Neural crest cell (in vitro differentiated cells): ENCODE data around the gene AEBP1. TPM values are rescaled to one million over a fixed set of nuclear protein-coding genes. Genes with fewer than 3 reads are reported as not detected.

ENCODE experiments used
- DNase-seq: peaks from one replicate; pipeline ENCODE4 v3.0.0; 2021; ENCODE audit warnings: low read depth, mixed read lengths, low spot score
- H3K27ac Mint-ChIP-seq: one replicate; pipeline ENCODE4 v1.8.0; 2021; ENCODE audit warnings: mild to moderate bottlenecking, mixed read lengths; ENCODE audit not compliant: unreplicated experiment
- H3K27me3 Mint-ChIP-seq: 2 replicates; pipeline ENCODE4 v1.8.0; 2021; ENCODE audit warnings: low read depth, mild to moderate bottlenecking, mixed read lengths
- H3K36me3 Mint-ChIP-seq: 2 replicates; pipeline ENCODE4 v1.8.0; 2021; ENCODE audit warnings: low read depth, mild to moderate bottlenecking, mixed read lengths
- H3K4me1 Mint-ChIP-seq: 2 replicates; pipeline ENCODE4 v1.8.0; 2021; ENCODE audit warnings: mixed read lengths
- H3K4me3 Mint-ChIP-seq: one replicate; pipeline ENCODE4 v1.8.0; 2021; ENCODE audit warnings: mild to moderate bottlenecking, mixed read lengths
- H3K9me3 Mint-ChIP-seq: 2 replicates; pipeline ENCODE4 v1.8.0; 2021; ENCODE audit warnings: mixed read lengths
- CTCF ChIP-seq: fragments of 200-600 bp; sonication (generic); conservative IDR thresholded peaks from 2 replicates; pipeline ENCODE4 v1.5.0; 2021; ENCODE audit warnings: antibody characterized with exemption, mild to moderate bottlenecking
- total RNA-seq: library from RNA; stranded (reverse); gene quantifications from 2 replicates; pipeline ENCODE4 v1.2.1, GENCODE V29; 2021

AEBP1 gene
- total RNA-seq, 1 donor from 2014 or later = 72.6 TPM

GRCh38 chr7:44101966-44102845 lies 1.9 kb upstream of the AEBP1 start:
- DNase-seq = no peak
- H3K9me3 Mint-ChIP-seq = no peaks in the 10 kb centered on the region
- peak overlapping the region; percentile 81 for H3K4me3 Mint-ChIP-seq
- H3K4me1 Mint-ChIP-seq = peaks cover 22% of the 10 kb centered on the region
- H3K36me3 Mint-ChIP-seq = peaks cover 2% of the 10 kb centered on the region
- no peak overlapping the region for H3K27ac Mint-ChIP-seq
- no peaks in the 10 kb centered on the region for H3K27me3 Mint-ChIP-seq
- no peak for TF ChIP-seq CTCF

DNA sequence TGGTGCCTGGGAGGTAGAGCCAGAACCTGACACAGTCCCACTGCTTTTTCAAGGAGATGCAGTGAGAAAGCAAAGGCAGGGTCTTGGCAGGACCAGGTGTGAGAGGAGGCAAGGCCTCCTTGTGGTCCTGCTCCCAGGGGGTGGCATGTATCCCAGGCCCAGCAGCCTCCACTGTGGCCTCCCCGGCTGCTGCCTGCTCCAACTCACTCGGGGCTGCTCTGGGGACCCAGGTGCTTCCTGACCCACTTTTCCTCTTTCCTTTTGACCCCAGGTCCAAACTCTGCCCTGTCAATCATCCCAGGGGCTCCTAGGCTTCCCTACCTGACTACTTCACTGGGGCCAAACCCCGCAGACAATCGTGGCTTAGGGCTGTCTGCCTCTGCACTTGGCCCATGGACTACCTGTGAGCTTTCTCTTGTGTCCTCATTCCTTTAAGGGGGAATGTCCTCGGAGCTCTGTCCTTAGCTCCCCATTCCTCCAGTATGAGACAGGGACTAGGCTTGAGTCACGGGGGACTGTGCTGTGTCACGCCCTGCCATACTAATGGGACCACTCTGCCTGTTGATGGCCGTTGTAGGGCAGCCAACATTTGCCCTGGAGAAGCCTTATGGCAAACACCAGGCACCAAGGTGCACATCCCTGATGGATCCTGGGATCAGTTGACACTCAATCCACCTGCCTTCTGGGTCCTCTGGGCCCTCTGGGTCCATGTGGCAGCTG lies 1.1 kb upstream of the AEBP1 start:
- Mint-ChIP-seq H3K4me1 (peaks cover 22% of the 10 kb centered on the region), H3K9me3 (no peaks in the 10 kb centered on the region), H3K27me3 (no peaks in the 10 kb centered on the region), H3K27ac (no peak overlapping the region), H3K36me3 (peaks cover 2% of the 10 kb centered on the region), H3K4me3 (peak overlapping the region; percentile 81)
- TF ChIP-seq CTCF = no peak
- DNase-seq = no peak

- no peak for TF ChIP-seq CTCF
- Mint-ChIP-seq H3K9me3 (no peaks in the 10 kb centered on the region), H3K27ac (no peak overlapping the region), H3K36me3 (peaks cover 2% of the 10 kb centered on the region), H3K27me3 (no peaks in the 10 kb centered on the region), H3K4me3 (peak overlapping the region; percentile 81), H3K4me1 (peaks cover 22% of the 10 kb centered on the region)
- no peak for DNase-seq
Measured at GRCh38 chr7:44103566-44103922, 601 bp upstream of the AEBP1 start.

GRCh38 chr7:44104860-44105771 lies 971 bp downstream of the AEBP1 start:
- no peak for TF ChIP-seq CTCF
- H3K36me3 Mint-ChIP-seq = peaks cover 2% of the 10 kb centered on the region
- H3K4me3 Mint-ChIP-seq = peak overlapping the region; percentile 87
- H3K9me3 Mint-ChIP-seq = no peaks in the 10 kb centered on the region
- DNase-seq = no peak
- no peak overlapping the region for H3K27ac Mint-ChIP-seq
- no peaks in the 10 kb centered on the region for H3K27me3 Mint-ChIP-seq
- H3K4me1 Mint-ChIP-seq = peaks cover 21% of the 10 kb centered on the region

GRCh38 chr7:44105832-44106231 lies 1.7 kb downstream of the AEBP1 start:
- DNase-seq = no peak
- no peak overlapping the region for H3K27ac Mint-ChIP-seq
- H3K4me1 Mint-ChIP-seq = peaks cover 14% of the 10 kb centered on the region
- H3K36me3 Mint-ChIP-seq = peaks cover 2% of the 10 kb centered on the region
- no peak for TF ChIP-seq CTCF
- H3K27me3 Mint-ChIP-seq = no peaks in the 10 kb centered on the region
- H3K9me3 Mint-ChIP-seq = no peaks in the 10 kb centered on the region
- peak overlapping the region; percentile 87 for H3K4me3 Mint-ChIP-seq
